RCC 7860 (cell line): Measurements from ENCODE around the gene PRKCA.
"Not testable (repeated sequence)": the region's sequence is repeated elsewhere in the genome, so short reads cannot be mapped to it uniquely, and the experiment has no call there.

Source experiments
- DNase-seq: peaks from one replicate; pipeline ENCODE4 v3.0.0-alpha.2; 2015; ENCODE audit warnings: low spot score
- FAIRE-seq: peaks from 2 replicates; lab custom pipeline; 2012; peaks lifted over from hg19 to GRCh38; lab: Jason Lieb, UNC

PRKCA gene

DNA sequence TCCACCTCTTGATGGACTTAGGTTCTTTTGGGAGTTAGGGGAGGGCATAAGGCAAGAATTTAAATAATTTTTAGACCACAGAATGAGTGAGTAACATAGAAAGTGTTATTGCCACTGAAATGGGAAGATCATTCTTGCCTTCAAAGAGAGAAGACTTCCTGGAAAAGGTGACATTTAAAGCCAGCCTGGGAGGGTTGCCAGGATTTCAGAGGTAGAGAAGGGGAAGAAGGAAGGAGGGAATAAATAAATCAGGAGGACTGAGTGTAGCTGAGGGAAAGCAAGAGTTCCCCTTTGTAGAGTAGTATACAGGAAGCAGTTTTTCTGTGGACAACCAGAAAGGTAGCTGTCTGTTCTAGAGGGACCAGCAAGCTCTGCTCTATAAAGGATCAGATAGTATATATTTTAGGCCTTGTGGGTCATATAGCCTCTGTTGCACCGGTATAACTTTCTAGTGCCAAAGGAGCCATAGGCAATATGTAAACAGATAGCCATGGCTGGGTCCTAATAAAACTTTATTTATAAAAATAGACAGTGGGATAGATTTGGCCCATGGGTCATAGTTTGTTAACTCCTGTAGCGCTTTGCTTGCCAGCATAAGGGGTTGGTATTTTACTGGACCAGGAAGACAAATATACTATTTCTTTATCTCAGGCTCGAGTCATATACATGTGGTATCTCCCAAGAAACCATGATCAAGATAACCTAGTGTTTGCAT is 385.3 kb downstream of the PRKCA start:
- FAIRE-seq = no peak
- DNase-seq = no peak

- FAIRE-seq (no peak), DNase-seq (no peak)
Observed at GRCh38 chr17:66689221-66689620, 386.8 kb downstream of the PRKCA start.

- no peak for FAIRE-seq
- no peak for DNase-seq
Observed at GRCh38 chr17:66690166-66690565, 387.8 kb downstream of the PRKCA start.

- FAIRE-seq (no peak), DNase-seq (no peak)
Observed at GRCh38 chr17:66691644-66692420, 389.4 kb downstream of the PRKCA start.

- no peak for DNase-seq
- no peak for FAIRE-seq
Observed at GRCh38 chr17:66692421-66692690, 389.9 kb downstream of the PRKCA start.

GRCh38 chr17:66695098-66695497 is 392.7 kb downstream of the PRKCA start:
- no peak for FAIRE-seq
- no peak for DNase-seq

DNA sequence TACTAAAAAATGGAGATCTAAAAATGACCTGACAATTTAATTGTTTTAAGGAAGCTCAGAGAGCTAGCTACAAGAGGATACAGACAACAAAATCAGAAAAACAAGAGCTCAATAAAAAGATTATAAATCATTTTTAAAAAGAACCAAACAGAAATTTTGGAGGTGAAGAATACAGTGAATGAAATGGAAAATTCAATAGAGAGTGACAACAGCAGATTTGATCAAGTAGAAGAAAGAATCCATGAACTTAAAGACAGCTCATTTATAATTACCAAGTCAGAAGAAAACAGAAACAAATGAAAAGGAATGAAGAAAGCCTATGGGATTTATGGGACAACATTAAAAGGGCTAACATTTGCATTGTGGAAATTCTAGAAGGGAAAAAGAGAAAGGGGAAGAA is 395.9 kb downstream of the PRKCA start:
- FAIRE-seq (no peak), DNase-seq (no peak)

DNA sequence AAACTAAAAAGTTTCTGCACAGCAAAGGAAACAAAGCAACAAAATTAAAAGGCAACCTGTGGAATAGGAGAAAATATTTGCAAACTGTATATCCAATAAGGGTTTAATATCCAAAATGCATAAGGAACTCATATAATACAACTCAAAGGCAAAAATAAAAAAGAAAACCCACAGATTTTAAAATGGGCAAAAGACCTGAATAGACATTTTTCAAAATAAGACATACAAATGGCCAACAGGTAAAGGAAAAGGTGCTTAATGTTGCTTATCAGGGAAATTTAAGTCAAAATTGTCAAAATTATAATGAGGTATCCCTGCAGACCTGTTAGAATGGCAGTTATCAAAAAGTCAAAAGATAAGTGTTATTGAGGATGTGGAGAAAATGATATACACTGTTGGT is 399.0 kb downstream of the PRKCA start:
- DNase-seq (no peak), FAIRE-seq (no peak)

- FAIRE-seq (no peak), DNase-seq (no peak)
Observed at GRCh38 chr17:66702106-66702936, 399.9 kb downstream of the PRKCA start.

GRCh38 chr17:66704858-66705520 is 402.6 kb downstream of the PRKCA start:
- DNase-seq (no peak), FAIRE-seq (no peak)

DNA sequence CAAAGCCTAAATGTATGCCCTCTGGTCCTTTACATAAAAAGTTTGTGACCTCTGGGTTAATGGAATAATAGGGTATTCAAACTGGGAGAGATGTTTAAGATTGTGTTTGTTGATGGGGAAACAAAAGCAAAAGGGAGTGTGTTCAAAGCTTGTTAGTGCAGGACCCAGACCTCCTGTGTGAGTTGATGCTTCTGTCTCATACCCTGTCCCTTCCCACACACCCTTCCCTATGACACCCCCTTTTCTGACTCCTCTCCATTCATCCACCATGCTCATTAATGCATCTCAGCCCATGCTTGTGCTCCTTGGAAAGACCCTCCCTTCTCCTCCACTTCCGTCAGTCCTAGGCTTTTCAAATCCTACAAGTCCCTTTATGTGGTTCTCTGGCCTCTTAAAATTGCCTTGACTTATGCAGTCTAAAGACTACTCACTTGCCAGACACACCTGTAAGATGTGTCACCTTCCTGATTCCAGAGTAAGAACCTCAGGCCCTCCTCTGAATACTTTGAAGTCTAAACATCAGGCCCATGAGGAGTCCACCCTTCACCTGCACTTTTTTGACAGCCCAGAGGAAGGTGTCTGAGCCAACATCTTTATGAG is 404.5 kb downstream of the PRKCA start:
- FAIRE-seq = no peak
- DNase-seq = no peak

- no peak for DNase-seq
Observed at GRCh38 chr17:66711401-66711800, 409.0 kb downstream of the PRKCA start.

DNA sequence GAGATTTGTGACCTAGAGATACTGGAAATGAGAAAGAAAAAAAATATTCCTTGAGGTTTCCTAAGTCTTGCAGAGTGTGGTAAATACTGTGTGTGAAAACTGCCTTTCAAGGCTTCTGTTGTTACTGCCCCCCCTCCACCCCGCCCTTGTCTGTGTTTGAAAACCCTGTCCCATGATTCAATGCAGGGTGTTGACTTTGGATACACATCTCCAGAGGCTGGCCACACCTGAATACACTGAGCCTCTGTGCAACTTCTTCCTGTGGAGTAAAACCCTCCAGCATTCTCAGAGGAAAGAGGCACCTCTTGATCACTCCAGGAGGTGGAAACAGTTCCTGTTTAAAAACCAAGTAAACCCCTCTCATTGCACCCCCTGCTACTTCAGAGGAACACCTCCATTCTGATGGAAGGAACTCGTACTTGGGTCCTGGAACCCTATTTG is 409.5 kb downstream of the PRKCA start:
- FAIRE-seq (peak; percentile 58), DNase-seq (peak; percentile 62)

More at GRCh38 chr17:66711401-66711800, 409.0 kb downstream of the PRKCA start:
- no peak for FAIRE-seq

GRCh38 chr17:66712453-66712852 is 410.0 kb downstream of the PRKCA start:
- FAIRE-seq (no peak), DNase-seq (no peak)

GRCh38 chr17:66713021-66713532 is 410.7 kb downstream of the PRKCA start:
- not testable (repeated sequence) for FAIRE-seq, DNase-seq

DNA sequence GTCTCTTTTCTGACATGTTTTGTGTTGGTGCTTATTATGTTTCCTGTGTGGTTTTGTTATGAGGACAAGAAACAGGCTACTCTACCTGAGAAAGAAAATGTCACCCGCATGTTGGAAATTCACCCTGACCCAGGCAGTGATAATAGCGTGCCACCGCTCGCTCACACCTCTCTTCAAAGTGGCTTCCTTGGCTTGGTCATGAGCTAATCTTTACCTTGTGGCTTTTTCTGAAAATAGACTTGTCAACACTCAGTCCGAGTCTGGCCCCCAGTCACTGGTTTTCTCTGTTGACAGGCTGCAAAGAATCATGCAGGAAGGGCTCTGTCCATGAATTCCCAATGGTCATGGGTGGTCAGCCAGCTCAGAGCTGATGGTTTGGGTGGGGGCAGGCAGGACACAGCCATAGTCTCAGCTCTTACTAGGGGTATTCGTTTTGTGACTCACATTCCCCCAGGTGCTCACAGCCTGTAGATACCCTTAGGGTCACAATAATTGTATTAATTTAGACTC is 411.2 kb downstream of the PRKCA start:
- FAIRE-seq (peak; percentile 95), DNase-seq (peak; percentile 86)

DNA sequence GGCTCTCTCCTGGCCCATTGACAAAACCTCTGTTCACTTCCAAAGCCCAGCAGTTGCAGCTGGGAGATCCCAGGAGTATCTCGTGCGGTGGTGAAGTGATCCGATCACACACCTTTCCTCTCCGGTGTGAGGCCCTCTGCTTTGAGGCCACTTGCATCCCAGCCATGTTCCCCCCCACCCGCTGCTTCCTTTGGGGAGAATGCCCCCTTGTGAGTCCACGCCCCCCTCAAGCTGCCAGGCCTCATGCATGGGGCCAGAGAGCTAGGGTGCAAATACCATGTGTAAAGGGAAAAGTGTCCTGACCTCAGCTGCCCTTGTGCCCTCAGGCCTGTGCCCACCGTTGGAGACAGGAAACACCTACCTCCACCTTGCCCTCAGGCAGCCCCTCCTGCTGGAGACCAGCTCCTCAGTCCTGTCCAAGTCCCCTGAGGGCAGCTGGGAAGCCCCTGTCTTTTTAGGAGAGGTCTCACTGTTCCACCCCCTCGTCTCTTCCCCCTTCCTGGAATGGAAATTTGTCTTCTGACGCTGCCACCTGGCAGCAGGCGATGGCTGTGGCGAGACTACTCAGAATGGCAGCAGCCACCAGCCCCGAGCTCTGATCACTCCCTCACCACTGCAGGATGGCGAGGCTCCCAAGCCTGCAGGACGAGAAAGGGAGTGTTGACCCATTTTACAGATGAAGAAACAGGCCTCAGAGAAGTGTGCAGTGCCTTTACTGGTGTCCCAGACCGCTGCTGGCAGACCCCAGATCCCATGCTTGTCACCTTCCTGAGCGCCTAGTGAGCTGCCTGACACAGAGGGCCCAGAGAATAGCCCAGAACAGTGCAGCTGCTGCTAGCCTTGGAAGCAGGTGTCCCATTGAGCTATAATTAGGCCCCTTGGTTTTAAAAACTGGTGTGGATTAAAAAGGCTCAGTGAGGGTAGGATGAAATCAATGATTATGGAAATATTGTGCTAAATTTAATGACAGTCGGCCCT is 411.9 kb downstream of the PRKCA start:
- FAIRE-seq = no peak
- no peak for DNase-seq

DNA sequence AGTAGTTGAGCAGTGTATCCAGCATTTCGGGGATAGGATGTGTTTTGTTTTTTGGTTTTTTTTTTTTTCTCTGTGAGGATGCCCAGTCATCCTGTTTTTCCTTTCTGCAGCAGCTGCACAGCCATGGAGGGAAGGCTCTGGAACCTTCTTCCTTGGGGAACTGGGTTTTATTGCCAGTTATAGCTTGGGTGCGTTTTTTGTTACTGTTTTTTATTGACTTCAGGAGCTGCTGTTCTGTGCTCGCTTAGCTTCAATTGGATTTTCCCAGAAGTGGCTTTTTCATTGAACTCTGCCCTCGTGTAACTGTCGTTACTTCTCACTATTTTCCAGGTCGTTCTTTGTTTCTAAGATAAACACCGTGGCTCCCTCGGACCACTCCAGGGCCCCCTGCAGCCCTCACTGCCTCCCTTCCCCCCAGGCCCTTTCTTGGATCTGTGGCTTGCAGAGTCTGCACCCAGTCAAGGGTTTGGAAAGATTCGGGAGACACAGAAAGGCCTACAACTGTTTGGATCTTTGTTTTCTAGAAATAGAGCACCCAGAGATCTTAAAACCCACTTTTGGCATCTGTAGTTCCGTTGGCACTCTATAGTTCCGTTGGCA is 412.8 kb downstream of the PRKCA start:
- DNase-seq (no peak), FAIRE-seq (no peak)

DNA sequence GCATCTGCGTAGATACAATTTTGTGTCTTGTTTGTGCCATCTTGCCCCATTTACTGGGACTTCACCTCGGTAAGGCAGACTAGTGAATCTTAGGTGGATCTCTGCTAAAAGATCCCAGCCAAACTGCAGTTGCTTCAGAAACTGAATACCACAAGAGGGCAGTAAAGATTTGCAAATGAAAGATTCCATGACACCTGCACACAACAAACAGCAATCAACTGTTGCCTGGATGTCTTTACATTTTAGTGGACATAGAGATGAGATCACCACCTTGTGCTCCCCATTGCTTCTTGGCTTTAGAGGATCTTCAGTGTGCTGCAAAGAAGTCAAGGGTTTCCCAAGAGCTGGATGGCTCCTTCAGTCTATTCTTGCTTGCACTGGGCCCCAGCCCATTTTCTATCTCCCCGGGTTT is 413.3 kb downstream of the PRKCA start:
- DNase-seq (peak; percentile 63), FAIRE-seq (peak; percentile 2)
